ENCODE measurements around the gene LEF1. TPM values are rescaled to one million over a fixed set of nuclear protein-coding genes. Genes with fewer than 3 reads are reported as not detected.

Gene LEF1
- total and polyA plus RNA-seq, 2 of the 8 experiments (the other 6 are each of a cell fraction or from before 2014, with no cell fraction given): 2.6 to 5.2 TPM

GRCh38 chr4:108029731-108030130 is 139.0 kb downstream of the LEF1 start:
- Histone ChIP-seq H3K79me1 (ENCODE audit: low read depth, low read length) (no peaks in the 10 kb centered on the region), H4K5ac (ENCODE audit: insufficient read length, low read depth, low read length) (no peak overlapping the region), H2BK20ac (ENCODE audit: low read length) (no peak overlapping the region), H3K14ac (ENCODE audit: insufficient read length) (no peak overlapping the region), H3K23me2 (ENCODE audit: low read depth, low read length) (no peaks in the 10 kb centered on the region), H2BK120ac (replicated peaks; ENCODE audit: low read depth, low read length) (no peak overlapping the region), H3K56ac (replicated peaks; ENCODE audit: insufficient read length, low read depth, low read length) (no peak overlapping the region), H3K36me3 (ENCODE audit: control insufficient read depth in 2 of 4, insufficient read depth in 4 of 4, low read length in 3 of 4) (peaks cover 3 to 40% (median 16%) of the 10 kb centered on the region in 4 experiments), H3K9me3 (ENCODE audit: insufficient read depth in 2 of 2, low read depth in 1 of 2, low read length in 1 of 2) (no peaks in the 10 kb centered on the region), H2BK12ac (ENCODE audit: low read depth, low read length) (no peak overlapping the region), H3K4me3 (ENCODE audit: extremely low read depth in 1 of 4, insufficient read depth in 2 of 4, low read depth in 3 of 4, low read length in 4 of 4) (no peak overlapping the region), H4K20me1 (replicated peaks in 1 of 2; ENCODE audit: control insufficient read depth in 1 of 2, insufficient read depth in 2 of 2, low read length in 2 of 2) (no peaks in the 10 kb centered on the region), H3K4me2 (ENCODE audit: insufficient read depth in 1 of 2, low read depth in 2 of 2, low read length in 2 of 2) (no peak overlapping the region), H3K4me1 (replicated peaks in 1 of 4; ENCODE audit: control insufficient read depth in 3 of 4, insufficient read depth in 4 of 4, low read length in 3 of 4) (no peaks in the 10 kb centered on the region), H4K8ac (ENCODE audit: extremely low read depth, insufficient read depth, low read length) (no peak overlapping the region), H3K79me2 (ENCODE audit: control insufficient read depth in 1 of 2, insufficient read depth in 2 of 2, low read length in 2 of 2) (no peaks in the 10 kb centered on the region), H3K27me3 (replicated peaks in 1 of 4; ENCODE audit: control insufficient read depth in 3 of 4, extremely low read depth in 1 of 4, insufficient read depth in 3 of 4, low read length in 3 of 4) (no peaks in the 10 kb centered on the region), H4K91ac (replicated peaks; ENCODE audit: insufficient read length, low read length) (no peak overlapping the region), H3K27ac (ENCODE audit: low read depth, low read length) (no peak overlapping the region), H2AFZ (ENCODE audit: low read length) (no peak overlapping the region), H3K23ac (ENCODE audit: insufficient read length) (no peak overlapping the region), H3K4ac (replicated peaks; ENCODE audit: insufficient read length, low read depth, low read length) (no peak overlapping the region), H2BK5ac (ENCODE audit: low read depth, low read length) (no peak overlapping the region; the same call in 1 of the 2 replicates), H3K9ac (replicated peaks in 1 of 4; ENCODE audit: extremely low read depth in 1 of 4, low read depth in 3 of 4, low read length in 3 of 4) (no peak overlapping the region), H2AK5ac (ENCODE audit: low read depth, low read length) (no peak overlapping the region), H3K18ac (ENCODE audit: extremely low read depth, low read length) (no peak overlapping the region), H2BK15ac (ENCODE audit: low read length) (no peak overlapping the region)
- DNase-seq (ENCODE audit: low read depth in 1 of 2, low spot score in 2 of 2): no peak
- CTCF ChIA-PET (ENCODE audit: partially characterized antibody): interaction anchor here (0.6 to 10.3 kb wide), 26 partner anchors 12 to 609 kb away, joined by 3 to 119 read pairs (median 4); no protein-coding TSS in a partner anchor
- 88% methylated on average over 5 of the region's 5 CpGs; no CpG with 5 or more reads in 1 of the 2 experiments for WGBS, 2 experiments (ENCODE audit: extremely low coverage in 1 of 2, insufficient coverage in 1 of 2, insufficient read length in 1 of 2, insufficient replicate concordance in 2 of 2, low coverage in 1 of 2, low lambda C conversion rate in 2 of 2, missing lambda C conversion rate in 1 of 2)
- POLR2A ChIA-PET (ENCODE audit: partially characterized antibody): no interaction called here
- FAIRE-seq: no peak
- TF ChIP-seq CBX8 (IDR thresholded peaks at IDR 0.05; ENCODE audit: borderline replicate concordance, low read depth, low read length) (no peak), RXRA (IDR thresholded peaks at IDR 0.05; ENCODE audit: insufficient read depth, low read depth, low read length) (no peak), E2F6 (IDR thresholded peaks at IDR 0.05) (no peak), RAD21 (IDR thresholded peaks at IDR 0.05 in 1 of 2, conservative IDR thresholded peaks at IDR 0.05 in 1 of 2; ENCODE audit: low read depth in 2 of 2, low read length in 2 of 2) (no peak), SRF (IDR thresholded peaks at IDR 0.05; ENCODE audit: low read depth, low read length) (no peak), FOSL1 (IDR thresholded peaks at IDR 0.05; ENCODE audit: insufficient read depth, low read depth, low read length) (no peak), BACH1 (IDR thresholded peaks at IDR 0.05; ENCODE audit: low read length) (no peak), NRF1 (IDR thresholded peaks at IDR 0.05; ENCODE audit: low read depth, low read length) (no peak), SIN3A (conservative IDR thresholded peaks at IDR 0.05 in 1 of 2, IDR thresholded peaks at IDR 0.05 in 1 of 2; ENCODE audit: low read depth in 1 of 2, low read length in 2 of 2) (no peak), KDM1A (IDR thresholded peaks at IDR 0.05; ENCODE audit: borderline replicate concordance, low read length) (no peak), EGR1 (IDR thresholded peaks at IDR 0.05; ENCODE audit: borderline replicate concordance, low read depth, low read length) (no peak), SP4 (IDR thresholded peaks at IDR 0.05; ENCODE audit: low read length) (no peak), SIX5 (IDR thresholded peaks at IDR 0.05; ENCODE audit: low read depth, low read length) (no peak), SUZ12 (IDR thresholded peaks at IDR 0.05; ENCODE audit: low read length) (no peak)

Measured in H1 (cell line).